CD4-positive, alpha-beta T cell (primary cell): ENCODE data around the gene FN1. TPM values are rescaled to one million over a fixed set of nuclear protein-coding genes. Genes with fewer than 3 reads are reported as not detected.

Experiments used
- ATAC-seq: fragments of 200-7000 bp; cut with Tn5 transposase; one replicate; pipeline ENCODE4 v1.10.0; 2022; ENCODE audit warnings: mild to moderate bottlenecking; ENCODE audit not compliant: poor library complexity
- CTCF ChIA-PET: fragments of 350-600 bp; sonication (Branson Sonifier 250); formaldehyde crosslinking; loops from one replicate; lab custom pipeline; 2021; ENCODE audit warnings: antibody characterized with exemption, inconsistent platforms; lab: Charles Lee
- POLR2A ChIA-PET: fragments of 350-600 bp; sonication (Branson Sonifier 250); formaldehyde crosslinking; loops from one replicate; lab custom pipeline; 2021; ENCODE audit warnings: antibody characterized with exemption, inconsistent platforms; lab: Charles Lee
- DNase-seq, 14 experiments: peaks; one replicate each; pipeline ENCODE4 v3.0.0-alpha.2; 2013 to 2020; ENCODE audit warnings: mixed read lengths in 2 of 14
- H3K27ac ChIP-seq, 2 donors: one replicate each; pipeline versions ENCODE4 v1.5.1 to v1.7.0; 2013; ENCODE audit warnings: low read length in 2 of 2, low read depth in 1 of 2, mild to moderate bottlenecking in 1 of 2
- H3K27me3 ChIP-seq, 2 experiments: 1 replicate in 1 of 2; 2 replicates in 1 of 2; pipeline versions ENCODE4 v1.6.1 to v1.7.0; 2013; ENCODE audit warnings: low read length in 2 of 2, control low read depth in 1 of 2, mild to moderate bottlenecking in 1 of 2, moderate library complexity in 1 of 2; ENCODE audit not compliant: insufficient read depth in 2 of 2, control insufficient read depth in 1 of 2
- H3K36me3 ChIP-seq: one replicate; pipeline ENCODE4 v1.6.1; 2013; ENCODE audit warnings: low read length, control low read depth; ENCODE audit not compliant: insufficient read depth
- H3K4me1 ChIP-seq: one replicate; pipeline ENCODE4 v1.6.1; 2013; ENCODE audit warnings: low read length, control low read depth; ENCODE audit not compliant: insufficient read depth
- H3K4me3 ChIP-seq: one replicate; pipeline ENCODE4 v1.5.1; 2013; ENCODE audit warnings: mild to moderate bottlenecking, low read length, moderate library complexity
- H3K9me3 ChIP-seq, 2 experiments: 1 replicate in 1 of 2; 2 replicates in 1 of 2; pipeline versions ENCODE4 v1.6.1 to v1.7.0; 2013; ENCODE audit warnings: low read length in 2 of 2, mild to moderate bottlenecking in 2 of 2, control low read depth in 1 of 2, moderate library complexity in 1 of 2; ENCODE audit not compliant: control insufficient read depth in 1 of 2, insufficient read depth in 1 of 2
- H3K27ac Mint-ChIP-seq: one replicate; pipeline ENCODE4 v1.8.0; 2020; ENCODE audit warnings: mixed read lengths
- H3K27me3 Mint-ChIP-seq: one replicate; pipeline ENCODE4 v1.8.0; 2021; ENCODE audit warnings: mixed read lengths
- H3K36me3 Mint-ChIP-seq: one replicate; pipeline ENCODE4 v1.8.0; 2021; ENCODE audit warnings: low read depth, mixed read lengths
- H3K4me1 Mint-ChIP-seq: one replicate; pipeline ENCODE4 v1.8.0; 2021; ENCODE audit warnings: low read depth, mixed read lengths
- H3K4me3 Mint-ChIP-seq: one replicate; pipeline ENCODE4 v1.8.0; 2020; ENCODE audit warnings: mild to moderate bottlenecking, mixed read lengths
- H3K9me3 Mint-ChIP-seq: one replicate; pipeline ENCODE4 v1.8.0; 2020; ENCODE audit warnings: mixed read lengths
- intact Hi-C, 2 experiments: fragments of 100-400 bp; cut with DNase I in 1 of 2; cut with micrococcal nuclease in 1 of 2; formaldehyde crosslinking; loops; one replicate each; pipeline versions ENCODE4 v1.15.1 to v1.9.0; 2023 to 2025; cut with DNase I, micrococcal nuclease
- total RNA-seq, 174 experiments: library from RNA in 2 of 174; stranded (reverse) in 2 of 174; gene quantifications; one replicate each; pipeline ENCODE4 v1.2.3 and lab custom pipeline; 2021 to 2026
- TF ChIP-seq, protein P1 (sequence below): fragments of 200-600 bp; IDR thresholded peaks from one replicate; pipeline ENCODE4 v1.8.0; 2022; ENCODE audit warnings: antibody characterized with exemption, mild to moderate bottlenecking

FN1 gene
- total RNA-seq, 2 experiments from 2014 or later: 0.41 to 0.61 TPM

DNA sequence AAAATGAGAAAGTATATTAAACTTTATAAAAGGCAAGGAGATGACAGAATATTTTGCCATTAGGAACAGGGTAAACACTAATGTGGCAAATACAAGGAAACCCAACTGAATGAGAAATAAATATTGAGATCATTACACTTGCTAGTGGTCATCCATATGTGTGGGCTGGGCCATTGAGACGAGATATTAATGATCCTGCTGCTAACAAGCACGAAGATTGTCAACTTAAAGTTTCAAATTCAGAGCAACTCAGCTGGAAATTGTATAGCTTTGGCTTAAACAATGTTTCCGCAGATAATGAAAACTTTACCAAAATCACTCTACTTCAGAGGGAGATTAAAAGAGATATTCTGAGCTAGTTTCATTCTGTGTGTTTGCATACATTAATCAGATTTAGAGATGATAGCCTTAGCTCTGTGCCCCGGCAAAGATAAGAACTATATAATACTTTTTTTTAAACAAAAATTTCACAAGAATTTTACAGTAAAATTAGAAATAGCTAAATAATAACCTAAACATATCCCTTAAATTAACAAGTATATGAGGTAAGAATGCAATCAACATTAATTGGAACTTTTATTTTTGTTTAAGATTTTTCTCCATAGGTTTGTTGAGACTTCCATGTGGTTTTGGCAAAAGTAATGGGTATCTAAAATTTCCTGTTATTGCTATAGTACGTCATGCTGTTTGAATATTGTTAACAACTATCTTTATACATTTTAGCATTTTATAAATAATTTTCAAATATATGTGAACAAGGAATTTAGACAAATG, 40.0 kb downstream of the FN1 start:
- CTCF ChIA-PET: interaction anchor here (0.6 kb wide), 1 partner anchor 49 kb away, joined by 3 read pairs; no protein-coding TSS in a partner anchor

DNA sequence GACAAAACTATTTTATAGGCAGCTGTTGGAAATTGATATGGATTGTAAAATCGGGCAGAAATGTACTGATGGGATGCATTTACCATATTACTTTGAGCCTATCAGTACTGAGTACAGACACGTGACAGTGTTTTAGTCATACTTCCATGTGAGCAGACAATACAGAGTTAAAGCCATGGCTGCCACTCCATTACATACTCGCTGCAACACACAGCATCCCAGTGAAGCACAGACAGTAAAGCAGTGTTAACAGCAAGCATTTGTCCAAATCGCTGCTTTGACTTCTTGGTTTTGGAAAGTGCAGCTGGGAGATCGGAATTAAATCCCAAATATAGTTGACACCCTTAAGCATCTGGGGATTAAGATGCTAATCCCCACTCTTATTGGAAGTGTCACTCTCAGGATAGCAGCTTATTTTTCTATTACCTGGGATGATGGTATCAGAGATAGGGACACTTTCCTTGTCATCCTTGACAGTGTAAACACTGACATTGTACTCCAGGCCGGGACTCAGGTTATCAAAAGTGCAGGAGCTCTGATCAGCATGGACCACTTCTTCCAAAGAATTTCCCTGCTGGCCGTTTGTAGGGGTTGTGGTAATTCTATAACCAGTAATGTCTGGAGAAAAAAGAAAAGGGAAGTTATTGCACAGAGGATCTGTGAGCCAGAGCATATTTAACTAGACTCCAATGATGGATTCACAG, 41.6 kb downstream of the FN1 start:
- no peak for DNase-seq
- Mint-ChIP-seq H3K27ac (no peak overlapping the region), H3K27me3 (peaks cover 13% of the 10 kb centered on the region), H3K36me3 (no peaks in the 10 kb centered on the region), H3K4me1 (no peaks in the 10 kb centered on the region), H3K9me3 (no peaks in the 10 kb centered on the region), H3K4me3 (no peak overlapping the region)
- intact Hi-C loops: no loop called here
- no peaks in the 10 kb centered on the region for H3K9me3 ChIP-seq
- H3K27ac ChIP-seq: no peak overlapping the region
- ATAC-seq: no peak
- POLR2A ChIA-PET: no interaction called here
- H3K4me1 ChIP-seq: no peaks in the 10 kb centered on the region
- H3K27me3 ChIP-seq: no peaks in the 10 kb centered on the region
- H3K4me3 ChIP-seq: no peak overlapping the region
- TF ChIP-seq, protein P1, sequence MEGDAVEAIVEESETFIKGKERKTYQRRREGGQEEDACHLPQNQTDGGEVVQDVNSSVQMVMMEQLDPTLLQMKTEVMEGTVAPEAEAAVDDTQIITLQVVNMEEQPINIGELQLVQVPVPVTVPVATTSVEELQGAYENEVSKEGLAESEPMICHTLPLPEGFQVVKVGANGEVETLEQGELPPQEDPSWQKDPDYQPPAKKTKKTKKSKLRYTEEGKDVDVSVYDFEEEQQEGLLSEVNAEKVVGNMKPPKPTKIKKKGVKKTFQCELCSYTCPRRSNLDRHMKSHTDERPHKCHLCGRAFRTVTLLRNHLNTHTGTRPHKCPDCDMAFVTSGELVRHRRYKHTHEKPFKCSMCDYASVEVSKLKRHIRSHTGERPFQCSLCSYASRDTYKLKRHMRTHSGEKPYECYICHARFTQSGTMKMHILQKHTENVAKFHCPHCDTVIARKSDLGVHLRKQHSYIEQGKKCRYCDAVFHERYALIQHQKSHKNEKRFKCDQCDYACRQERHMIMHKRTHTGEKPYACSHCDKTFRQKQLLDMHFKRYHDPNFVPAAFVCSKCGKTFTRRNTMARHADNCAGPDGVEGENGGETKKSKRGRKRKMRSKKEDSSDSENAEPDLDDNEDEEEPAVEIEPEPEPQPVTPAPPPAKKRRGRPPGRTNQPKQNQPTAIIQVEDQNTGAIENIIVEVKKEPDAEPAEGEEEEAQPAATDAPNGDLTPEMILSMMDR: no peak
- CTCF ChIA-PET: no interaction called here
- no peaks in the 10 kb centered on the region for H3K36me3 ChIP-seq

More for the DNA sequence above, 40.0 kb downstream of the FN1 start:
- Histone ChIP-seq H3K4me3 (no peak overlapping the region), H3K4me1 (no peaks in the 10 kb centered on the region), H3K27ac (no peak overlapping the region), H3K27me3 (no peaks in the 10 kb centered on the region), H3K9me3 (no peaks in the 10 kb centered on the region), H3K36me3 (no peaks in the 10 kb centered on the region)
- peaks cover 13% of the 10 kb centered on the region for H3K27me3 Mint-ChIP-seq
- DNase-seq (no peak), ATAC-seq (no peak)
- no peaks in the 10 kb centered on the region for H3K9me3 Mint-ChIP-seq
- no peaks in the 10 kb centered on the region for H3K36me3 Mint-ChIP-seq
- TF ChIP-seq, protein P1: no peak
- intact Hi-C loops: no loop called here
- no peak overlapping the region for H3K4me3 Mint-ChIP-seq
- POLR2A ChIA-PET: no interaction called here
- no peaks in the 10 kb centered on the region for H3K4me1 Mint-ChIP-seq
- H3K27ac Mint-ChIP-seq: no peak overlapping the region

DNA sequence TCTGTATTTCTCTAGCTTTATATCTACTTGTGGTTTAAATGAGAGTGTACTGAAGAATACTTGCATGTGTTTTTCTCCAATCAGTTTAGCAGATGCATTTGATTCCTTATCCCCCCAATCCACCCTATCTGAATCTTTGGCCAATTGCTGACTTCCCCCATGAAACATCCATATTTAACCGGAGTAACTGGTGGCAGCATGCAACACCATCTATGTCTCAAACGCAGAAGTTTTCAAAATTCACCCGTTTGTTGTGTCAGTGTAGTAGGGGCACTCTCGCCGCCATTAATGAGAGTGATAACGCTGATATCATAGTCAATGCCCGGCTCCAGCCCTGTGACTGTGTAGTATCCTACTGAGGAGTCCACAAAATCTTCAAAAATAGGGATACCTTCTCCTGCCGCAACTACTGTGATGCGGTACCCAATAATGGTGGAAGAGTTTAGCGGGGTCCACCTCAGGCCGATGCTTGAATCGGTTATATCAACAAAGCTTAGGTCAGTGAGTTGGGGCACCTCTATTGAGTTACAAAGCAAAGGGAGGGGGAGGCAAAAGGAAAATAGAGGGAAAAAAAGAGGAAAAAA, 43.1 kb downstream of the FN1 start:
- Mint-ChIP-seq H3K9me3 (no peaks in the 10 kb centered on the region), H3K36me3 (no peaks in the 10 kb centered on the region), H3K27me3 (peaks cover 8% of the 10 kb centered on the region), H3K27ac (no peak overlapping the region), H3K4me1 (no peaks in the 10 kb centered on the region), H3K4me3 (no peak overlapping the region)
- Histone ChIP-seq H3K9me3 (no peaks in the 10 kb centered on the region), H3K4me1 (no peaks in the 10 kb centered on the region), H3K27ac (no peak overlapping the region), H3K36me3 (no peaks in the 10 kb centered on the region), H3K4me3 (no peak overlapping the region), H3K27me3 (no peaks in the 10 kb centered on the region)
- no peak for DNase-seq
- ATAC-seq: no peak
- POLR2A ChIA-PET: no interaction called here
- TF ChIP-seq, protein P1: no peak
- CTCF ChIA-PET: no interaction called here
- intact Hi-C loops: no loop called here
